PC-9 (cell line): ENCODE data around the gene FAM149B1. TPM values are rescaled to one million over a fixed set of nuclear protein-coding genes. Genes with fewer than 3 reads are reported as not detected.

Experiments used
- BruUV-seq: library from RNA; stranded (reverse); fragments of 400-500 nt; replicated peaks from 2 replicates; lab custom pipeline; 2021; lab: Mats Ljungman, UMichigan
- CTCF ChIA-PET: fragments of 300-600 bp; sonication (Branson Sonifier 250); formaldehyde crosslinking; loops from one replicate; lab custom pipeline; 2022; ENCODE audit warnings: antibody characterized with exemption; lab: Charles Lee
- POLR2A ChIA-PET: fragments of 300-600 bp; sonication (Branson Sonifier 250); formaldehyde crosslinking; loops from one replicate; lab custom pipeline; 2022; ENCODE audit warnings: antibody characterized with exemption; ENCODE audit not compliant: unreplicated experiment; lab: Charles Lee
- DNase-seq, 2 experiments: peaks; one replicate each; pipeline versions ENCODE4 v3.0.0 to v3.0.0-alpha.2; 2015 to 2022; ENCODE audit warnings: mixed read lengths in 1 of 2
- H2AFZ ChIP-seq: fragments of 200-600 bp; sonication (generic); 2 replicates; pipeline ENCODE4 v1.8.1; 2017; ENCODE audit warnings: antibody characterized with exemption
- H3F3A ChIP-seq: fragments of 200-600 bp; sonication (generic); 2 replicates; pipeline ENCODE4 v1.8.1; 2017; ENCODE audit warnings: antibody characterized with exemption, mild to moderate bottlenecking, low read depth; ENCODE audit not compliant: insufficient read depth
- H3K27ac ChIP-seq: fragments of 200-600 bp; sonication (generic); 2 replicates; pipeline ENCODE4 v1.6.1; 2016; ENCODE audit warnings: mixed run types
- H3K27me3 ChIP-seq: fragments of 200-600 bp; sonication (generic); 2 replicates; pipeline ENCODE4 v1.6.1; 2016; ENCODE audit warnings: low read depth, mixed run types; ENCODE audit not compliant: insufficient read depth
- H3K36me3 ChIP-seq: fragments of 200-600 bp; sonication (generic); 2 replicates; pipeline ENCODE4 v1.6.1; 2016; ENCODE audit warnings: low read depth, mixed run types
- H3K4me1 ChIP-seq: fragments of 200-600 bp; sonication (generic); replicated peaks from 2 replicates; pipeline ENCODE4 v1.6.1; 2016; ENCODE audit warnings: mixed run types; ENCODE audit not compliant: insufficient read depth
- H3K4me2 ChIP-seq: fragments of 200-600 bp; sonication (generic); 2 replicates; pipeline ENCODE4 v1.6.1; 2017; ENCODE audit warnings: mixed run types
- H3K4me3 ChIP-seq: fragments of 200-600 bp; sonication (generic); 2 replicates; pipeline ENCODE4 v1.6.1; 2016; ENCODE audit warnings: mixed run types
- H3K79me2 ChIP-seq: fragments of 200-600 bp; sonication (generic); 2 replicates; pipeline ENCODE4 v1.6.1; 2017; ENCODE audit warnings: low read depth, mixed run types
- H3K9me2 ChIP-seq: fragments of 200-600 bp; sonication (generic); 2 replicates; pipeline ENCODE4 v1.8.1; 2017; ENCODE audit warnings: mild to moderate bottlenecking; ENCODE audit not compliant: insufficient read depth
- H3K9me3 ChIP-seq: fragments of 200-600 bp; sonication (generic); 2 replicates; pipeline ENCODE4 v1.8.1; 2016; ENCODE audit warnings: low read depth; ENCODE audit not compliant: insufficient read depth
- H4K20me1 ChIP-seq: fragments of 200-600 bp; sonication (generic); 2 replicates; pipeline ENCODE4 v1.8.1; 2017; ENCODE audit not compliant: insufficient read depth
- CTCF ChIP-seq: fragments of 200-600 bp; sonication (generic); conservative IDR thresholded peaks from 2 replicates; pipeline ENCODE4 v1.6.1; 2017; ENCODE audit warnings: mixed run types, antibody characterized with exemption, mild to moderate bottlenecking, moderate library complexity
- EZH2 ChIP-seq: fragments of 200-600 bp; sonication (generic); IDR thresholded peaks from 2 replicates; pipeline ENCODE4 v1.8.0; 2017; ENCODE audit warnings: antibody characterized with exemption, low read depth
- intact Hi-C: fragments of 100-400 bp; cut with micrococcal nuclease; formaldehyde crosslinking; loops from one replicate; pipeline ENCODE4 v1.10.0; 2022; ENCODE audit not compliant: unreplicated experiment
- total RNA-seq: library from RNA; stranded (reverse); gene quantifications from 2 replicates; pipeline ENCODE4 v1.2.3, GENCODE V29; 2021

Gene FAM149B1
- total RNA-seq, 1 experiment from 2014 or later = 22.9 TPM

GRCh38 chr10:73219384-73219783 is 51.5 kb downstream of the FAM149B1 start:
- Histone ChIP-seq H3K36me3 (no peaks in the 10 kb centered on the region), H4K20me1 (no peaks in the 10 kb centered on the region), H3K27ac (no peak overlapping the region), H3K9me2 (no peaks in the 10 kb centered on the region), H2AFZ (no peak overlapping the region), H3K79me2 (no peaks in the 10 kb centered on the region), H3F3A (no peaks in the 10 kb centered on the region), H3K4me2 (no peak overlapping the region), H3K4me1 (no peaks in the 10 kb centered on the region), H3K27me3 (no peaks in the 10 kb centered on the region), H3K4me3 (no peak overlapping the region), H3K9me3 (no peaks in the 10 kb centered on the region)
- ChIA-PET CTCF (interaction anchor here (0.5 kb wide), 1 partner anchor 319 kb away, joined by 3 read pairs; no protein-coding TSS in a partner anchor), POLR2A (no interaction called here)
- BruUV-seq = no TSS peak
- TF ChIP-seq EZH2 (no peak), CTCF (no peak)
- no peak for DNase-seq
- intact Hi-C loops = no loop called here

GRCh38 chr10:73220989-73221388 is 53.1 kb downstream of the FAM149B1 start:
- Histone ChIP-seq H3K9me3 (no peaks in the 10 kb centered on the region), H3K4me3 (no peak overlapping the region), H2AFZ (no peak overlapping the region), H3K9me2 (no peaks in the 10 kb centered on the region), H3K79me2 (no peaks in the 10 kb centered on the region), H3K4me1 (no peaks in the 10 kb centered on the region), H3F3A (0 out of 2 replicates have a peak, but pooled peaks cover 5% of the 10 kb centered on the region), H3K4me2 (no peak overlapping the region), H3K27me3 (no peaks in the 10 kb centered on the region), H3K27ac (no peak overlapping the region), H4K20me1 (no peaks in the 10 kb centered on the region), H3K36me3 (no peaks in the 10 kb centered on the region)
- TF ChIP-seq EZH2 (no peak), CTCF (no peak)
- no TSS peak for BruUV-seq
- ChIA-PET POLR2A (no interaction called here), CTCF (interaction anchor here (0.6 kb wide), 1 partner anchor 755 kb away, joined by 3 read pairs; no protein-coding TSS in a partner anchor)
- DNase-seq = no peak
- intact Hi-C loops = no loop called here

- no peaks in the 10 kb centered on the region for H4K20me1 ChIP-seq
- no peak for DNase-seq
- no peak overlapping the region for H3K4me3 ChIP-seq
- no peaks in the 10 kb centered on the region for H3K4me1 ChIP-seq
- peaks cover 5% of the 10 kb centered on the region; the same call in 1 of the 2 replicates for H3F3A ChIP-seq
- no peak overlapping the region for H2AFZ ChIP-seq
- no peaks in the 10 kb centered on the region for H3K27me3 ChIP-seq
- CTCF ChIA-PET = no interaction called here
- H3K36me3 ChIP-seq = no peaks in the 10 kb centered on the region
- BruUV-seq = no TSS peak
- H3K79me2 ChIP-seq = no peaks in the 10 kb centered on the region
- H3K9me3 ChIP-seq = no peaks in the 10 kb centered on the region
- POLR2A ChIA-PET = interaction anchor here (0.7 kb wide), 1 partner anchor 28 kb away, joined by 3 read pairs; no protein-coding TSS in a partner anchor
- intact Hi-C loops = no loop called here
- no peak overlapping the region for H3K4me2 ChIP-seq
- H3K9me2 ChIP-seq = no peaks in the 10 kb centered on the region
- no peak overlapping the region for H3K27ac ChIP-seq
- TF ChIP-seq CTCF (no peak), EZH2 (no peak)
Measured at GRCh38 chr10:73225518-73225917, 57.6 kb downstream of the FAM149B1 start.
